Urothelium cell line (cell line): Measurements from ENCODE around the gene CNPY3.

Source experiments
- DNase-seq: peaks from one replicate; pipeline ENCODE4 v3.0.0; 2011; ENCODE audit warnings: low spot score, mixed read lengths
- FAIRE-seq: peaks from 2 replicates; lab custom pipeline; 2011; peaks lifted over from hg19 to GRCh38; lab: Jason Lieb, UNC

CNPY3 gene

DNA sequence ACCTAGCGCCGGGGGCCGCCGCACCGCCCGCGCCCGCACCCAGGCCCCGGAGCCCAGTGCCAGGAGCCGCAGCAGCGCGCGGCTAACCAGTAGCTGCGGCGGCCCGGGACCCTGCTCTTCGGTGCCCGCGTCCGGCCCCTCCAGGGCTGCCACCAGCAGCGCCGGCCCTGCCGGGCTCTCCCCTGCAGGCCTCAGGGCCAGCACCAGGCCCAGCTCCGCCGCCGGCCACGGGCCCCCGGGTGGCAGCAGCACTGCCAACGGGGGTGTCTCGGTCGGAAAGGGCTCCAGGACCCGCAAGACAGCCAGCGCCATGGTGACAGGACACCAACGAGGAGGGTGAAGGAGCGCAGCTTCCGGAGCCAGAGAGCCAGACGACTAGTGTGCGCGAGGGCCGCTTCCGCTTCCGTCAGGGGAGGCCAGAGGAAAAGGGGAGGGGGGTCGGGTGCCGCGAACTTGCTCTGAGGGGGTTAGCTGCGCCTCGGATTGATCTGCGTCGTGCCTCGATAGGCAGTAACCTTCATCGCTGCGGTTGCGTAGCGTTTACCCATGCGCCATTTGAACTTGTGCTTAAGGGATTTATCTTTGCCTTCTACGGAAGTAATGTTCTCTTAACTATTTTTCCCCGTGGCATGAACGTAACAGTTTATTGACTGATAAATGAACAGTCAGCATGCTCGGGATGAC lies 49.7 kb downstream of the CNPY3 start, which contains the start of gene PEX6:
TSS of gene PEX6 (minus strand) at position 343 of the 684 bp plus-strand sequence. CDS start at position 312, 31 bp downstream.
- DNase-seq = peak; percentile 84

DNA sequence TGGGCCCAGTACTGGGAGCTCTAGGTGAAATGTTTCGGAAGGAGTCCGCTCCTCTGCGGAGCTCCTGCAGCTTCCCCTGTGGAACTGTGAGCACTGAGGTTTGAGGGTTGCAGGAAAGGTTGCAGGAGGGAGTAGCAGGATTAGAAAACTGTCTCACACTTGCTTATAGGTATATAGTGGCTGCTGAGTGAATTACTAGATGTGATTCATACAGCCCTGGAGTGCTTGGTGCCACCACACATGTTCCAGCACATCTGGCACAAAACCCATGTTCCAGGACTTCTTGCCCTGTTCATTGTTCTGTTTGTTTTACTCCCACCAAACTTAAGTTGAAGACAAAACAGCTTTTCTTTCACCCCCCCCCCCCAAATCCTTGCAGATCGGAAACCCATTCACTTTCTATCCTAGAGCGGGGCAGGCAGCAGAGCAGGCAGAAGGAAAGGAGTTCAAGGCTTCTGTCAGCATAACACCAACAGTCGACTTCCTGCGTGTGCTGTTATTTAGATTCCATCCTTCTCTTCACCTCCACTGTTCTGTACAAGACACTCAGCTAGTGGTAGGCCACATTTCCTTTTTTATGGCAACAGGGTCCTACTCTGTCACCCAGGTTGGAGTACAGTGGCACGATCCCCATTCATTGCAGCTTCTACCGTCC lies 50.4 kb downstream of the CNPY3 start:
- DNase-seq = peak; percentile 26

More for the DNA sequence above, 49.7 kb downstream of the CNPY3 start, which contains the start of gene PEX6:
- no peak for FAIRE-seq

GRCh38 chr6:42981836-42982235 lies 52.6 kb downstream of the CNPY3 start:
- DNase-seq (no peak), FAIRE-seq (no peak)

More for the DNA sequence above, 50.4 kb downstream of the CNPY3 start:
- FAIRE-seq = no peak

DNA sequence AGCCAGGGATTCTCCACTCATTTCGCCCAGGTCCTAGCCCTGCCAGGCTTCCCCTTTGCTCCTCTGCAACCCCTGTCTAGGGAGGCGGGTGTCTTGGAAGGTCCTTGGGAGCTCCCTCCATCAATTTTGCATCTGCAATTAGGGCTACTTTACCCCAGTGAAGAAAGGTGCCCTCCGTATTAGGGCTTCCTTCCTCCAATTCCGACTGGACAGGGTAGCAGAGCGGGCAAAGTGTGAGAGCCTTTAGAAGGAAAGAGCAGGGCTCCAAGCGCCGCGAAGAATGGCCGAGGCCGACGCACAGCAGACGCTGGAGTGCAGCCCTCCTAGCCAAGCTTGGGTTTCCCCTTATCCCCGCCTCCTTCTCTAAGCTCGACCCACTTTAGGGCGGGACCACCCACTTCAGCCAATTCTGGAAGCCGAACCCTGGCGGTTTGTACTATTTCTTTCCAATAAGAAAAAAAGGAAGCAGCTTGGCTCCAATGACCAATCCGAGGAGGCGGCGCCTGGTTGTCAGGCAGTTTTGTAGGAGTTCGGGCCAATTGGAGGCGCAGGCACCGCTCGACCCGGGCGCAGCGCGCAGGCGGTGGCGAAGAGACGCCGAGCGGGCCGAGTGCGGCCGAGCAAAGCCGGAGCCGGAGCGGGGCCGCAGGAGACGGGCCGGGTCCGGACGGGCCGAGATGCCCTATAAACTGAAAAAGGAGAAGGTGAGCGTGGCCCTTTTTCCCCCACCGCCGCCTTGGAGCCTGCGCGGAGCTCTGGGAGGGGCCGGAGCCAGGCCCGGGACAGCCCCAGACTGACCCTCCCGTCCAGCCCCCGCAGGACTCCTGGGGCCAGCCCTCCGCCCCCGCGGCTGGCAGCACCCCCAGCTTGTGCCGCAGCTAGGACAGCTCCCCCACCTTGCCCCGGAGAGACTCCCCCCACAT lies 55.0 kb downstream of the CNPY3 start, which contains the start of gene PPP2R5D:
TSS of gene PPP2R5D (plus strand) at position 570 of the 923 bp plus-strand sequence. CDS start at position 678, 108 bp downstream.
- no peak for FAIRE-seq
- peak; percentile 98 for DNase-seq

DNA sequence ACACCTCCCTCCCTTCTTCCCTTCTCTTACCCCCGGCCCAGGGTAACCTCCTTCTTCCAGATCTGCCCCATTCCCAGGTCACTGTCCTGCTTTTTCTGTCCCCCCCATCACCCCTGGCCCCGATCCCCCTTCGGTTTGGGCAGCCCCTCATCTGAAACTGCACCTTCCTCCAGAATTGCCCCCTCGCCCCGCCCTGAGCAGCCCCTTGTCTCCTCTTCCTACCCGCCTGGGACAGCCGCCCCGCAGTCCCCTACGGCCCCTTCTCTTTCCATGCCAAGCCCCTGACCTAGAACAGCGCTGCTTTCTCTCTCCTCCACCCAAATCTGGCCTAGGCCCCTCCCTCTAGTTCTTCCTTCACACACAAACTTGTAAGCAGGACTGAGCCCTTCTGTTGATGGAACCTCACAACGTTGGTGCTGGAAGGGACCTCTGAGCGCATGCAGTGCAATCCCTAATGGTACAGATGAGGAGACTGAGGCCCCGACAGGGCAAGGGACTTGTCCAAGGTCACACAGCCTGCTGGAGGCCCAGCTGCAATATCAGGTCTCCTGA lies 55.7 kb downstream of the CNPY3 start:
- DNase-seq (peak; percentile 15), FAIRE-seq (no peak)

GRCh38 chr6:42987533-42988451 lies 58.5 kb downstream of the CNPY3 start:
- no peak for FAIRE-seq
- DNase-seq = no peak

DNA sequence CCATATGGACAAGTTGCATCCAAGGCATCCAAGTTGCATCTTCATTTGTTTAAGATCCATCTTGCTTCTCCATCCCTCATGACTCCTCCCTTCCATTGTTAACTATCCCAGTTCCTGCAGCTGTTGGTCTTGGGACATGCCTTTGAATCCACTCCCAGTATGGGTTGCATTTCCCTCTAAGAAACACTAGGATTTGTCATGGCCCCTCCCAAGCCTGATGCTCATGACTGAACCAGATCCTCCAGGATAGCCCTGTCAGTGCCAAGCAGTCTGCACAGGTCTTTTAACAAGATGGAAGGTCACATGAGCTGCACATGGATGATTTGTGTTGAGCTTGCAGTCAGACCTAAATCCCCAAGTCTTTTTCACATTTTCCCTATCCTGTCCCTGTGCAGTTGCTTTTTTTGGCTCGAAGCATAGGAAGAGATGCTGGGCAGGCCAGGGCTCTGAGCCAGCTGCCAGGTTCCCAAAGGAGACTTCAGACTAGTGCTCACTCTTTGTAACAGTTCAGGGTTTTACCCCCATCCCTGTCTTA lies 59.3 kb downstream of the CNPY3 start:
- DNase-seq = no peak
- FAIRE-seq = no peak
